Glutamatergic neuron (in vitro differentiated cells): Measurements from ENCODE around the gene CGA. TPM values are rescaled to one million over a fixed set of nuclear protein-coding genes. Genes with fewer than 3 reads are reported as not detected.
"Not testable (repeated sequence)": the region's sequence is repeated elsewhere in the genome, so short reads cannot be mapped to it uniquely, and the experiment has no call there.

Source experiments
- DNase-seq: peaks from one replicate; pipeline ENCODE4 v3.0.0; 2022
- H3K27ac Mint-ChIP-seq: one replicate; pipeline ENCODE4 v1.8.0; 2020; ENCODE audit warnings: mild to moderate bottlenecking, mixed read lengths, inconsistent platforms; ENCODE audit not compliant: unreplicated experiment
- H3K27me3 Mint-ChIP-seq: one replicate; pipeline ENCODE4 v1.8.0; 2020; ENCODE audit warnings: mild to moderate bottlenecking, moderate library complexity, mixed read lengths, inconsistent platforms; ENCODE audit not compliant: unreplicated experiment
- H3K36me3 Mint-ChIP-seq: one replicate; pipeline ENCODE4 v1.8.0; 2020; ENCODE audit warnings: mild to moderate bottlenecking, mixed read lengths, inconsistent platforms; ENCODE audit not compliant: unreplicated experiment
- H3K4me1 Mint-ChIP-seq: one replicate; pipeline ENCODE4 v1.8.0; 2020; ENCODE audit warnings: mild to moderate bottlenecking, low read depth, mixed read lengths, inconsistent platforms; ENCODE audit not compliant: unreplicated experiment
- H3K4me3 Mint-ChIP-seq: one replicate; pipeline ENCODE4 v1.8.0; 2020; ENCODE audit warnings: mild to moderate bottlenecking, mixed read lengths, inconsistent platforms; ENCODE audit not compliant: unreplicated experiment
- H3K9me3 Mint-ChIP-seq: one replicate; pipeline ENCODE4 v1.8.0; 2020; ENCODE audit warnings: mild to moderate bottlenecking, moderate library complexity, mixed read lengths, inconsistent platforms; ENCODE audit not compliant: unreplicated experiment
- long read RNA-seq: library from polyadenylated mRNA; unstranded; transcript quantifications from one replicate; pipeline ENCODE4 v2.0.0, GENCODE V29; 2020; ENCODE audit not compliant: unreplicated experiment
- total RNA-seq: library from RNA; stranded (reverse); fragmentation: NEBNext Ultra II Directional; extraction: Animal tissue kit (Norgen Biotek cat#: 25700); gene quantifications from one replicate; pipeline ENCODE4 v1.2.1, GENCODE V29; 2021; ENCODE audit not compliant: unreplicated experiment
- TF ChIP-seq, protein P1 (sequence below): fragments of 200-600 bp; sonication (generic); IDR thresholded peaks from one replicate; pipeline ENCODE4 v1.5.0; 2021; ENCODE audit not compliant: partially characterized antibody, unreplicated experiment

Gene CGA
- total RNA-seq = not detected
- long read RNA-seq = 0 reads

DNA sequence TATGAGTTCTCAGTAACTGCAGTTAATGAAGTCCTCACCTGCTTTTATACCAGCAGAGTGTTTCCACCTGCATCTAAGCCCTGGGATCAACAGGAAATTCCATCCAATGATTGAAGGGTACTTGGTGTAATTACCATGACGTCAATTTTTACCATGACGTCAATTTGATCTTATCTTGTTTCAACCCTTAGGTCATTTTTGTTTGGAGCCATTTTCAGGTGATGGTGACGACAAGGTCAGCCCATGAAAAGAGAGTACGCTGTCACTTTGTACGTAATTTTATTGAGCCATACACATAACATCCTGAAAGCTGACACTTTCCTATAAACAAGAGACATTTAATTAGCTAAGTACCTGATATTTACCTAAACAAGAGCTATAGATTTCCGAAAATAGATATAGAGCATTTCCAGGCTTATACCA, at the start of gene CGA:
TSS of gene CGA (minus strand) at position 20 of the 423 bp plus-strand sequence. CDS start 6,906 bp downstream, outside the sequence.
- Mint-ChIP-seq H3K9me3 (no peaks in the 10 kb centered on the region), H3K27me3 (no peaks in the 10 kb centered on the region), H3K36me3 (no peaks in the 10 kb centered on the region), H3K27ac (no peak within 1 kb of the TSS), H3K4me3 (no peak within 1 kb of the TSS), H3K4me1 (peaks cover 21% of the 10 kb centered on the region)
- DNase-seq = no peak
- TF ChIP-seq, protein P1, sequence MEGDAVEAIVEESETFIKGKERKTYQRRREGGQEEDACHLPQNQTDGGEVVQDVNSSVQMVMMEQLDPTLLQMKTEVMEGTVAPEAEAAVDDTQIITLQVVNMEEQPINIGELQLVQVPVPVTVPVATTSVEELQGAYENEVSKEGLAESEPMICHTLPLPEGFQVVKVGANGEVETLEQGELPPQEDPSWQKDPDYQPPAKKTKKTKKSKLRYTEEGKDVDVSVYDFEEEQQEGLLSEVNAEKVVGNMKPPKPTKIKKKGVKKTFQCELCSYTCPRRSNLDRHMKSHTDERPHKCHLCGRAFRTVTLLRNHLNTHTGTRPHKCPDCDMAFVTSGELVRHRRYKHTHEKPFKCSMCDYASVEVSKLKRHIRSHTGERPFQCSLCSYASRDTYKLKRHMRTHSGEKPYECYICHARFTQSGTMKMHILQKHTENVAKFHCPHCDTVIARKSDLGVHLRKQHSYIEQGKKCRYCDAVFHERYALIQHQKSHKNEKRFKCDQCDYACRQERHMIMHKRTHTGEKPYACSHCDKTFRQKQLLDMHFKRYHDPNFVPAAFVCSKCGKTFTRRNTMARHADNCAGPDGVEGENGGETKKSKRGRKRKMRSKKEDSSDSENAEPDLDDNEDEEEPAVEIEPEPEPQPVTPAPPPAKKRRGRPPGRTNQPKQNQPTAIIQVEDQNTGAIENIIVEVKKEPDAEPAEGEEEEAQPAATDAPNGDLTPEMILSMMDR = no peak

DNA sequence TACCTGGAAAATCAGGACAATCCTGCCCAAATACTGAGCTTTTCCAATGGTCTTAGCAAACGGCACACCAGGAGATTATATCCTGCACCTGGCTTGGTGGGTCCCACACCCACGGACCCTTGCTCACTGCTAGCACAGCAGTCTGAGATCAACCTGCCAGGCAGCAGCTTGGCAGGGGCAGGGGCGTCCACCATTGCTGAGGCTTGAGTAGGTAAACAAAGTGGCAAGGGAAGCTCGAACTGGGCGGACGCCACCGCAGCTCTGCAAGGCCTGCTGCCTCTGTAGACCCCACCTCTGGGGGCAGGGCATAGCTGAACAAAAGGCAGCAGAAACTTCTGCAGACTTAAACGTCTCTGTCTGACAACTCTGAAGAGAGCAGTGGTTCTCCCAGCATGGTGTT, 45.0 kb upstream of the CGA start:
- H3K4me1 Mint-ChIP-seq, DNase-seq, H3K36me3 Mint-ChIP-seq, H3K27me3 Mint-ChIP-seq, H3K9me3 Mint-ChIP-seq, H3K4me3 Mint-ChIP-seq, H3K27ac Mint-ChIP-seq: not testable (repeated sequence)

DNA sequence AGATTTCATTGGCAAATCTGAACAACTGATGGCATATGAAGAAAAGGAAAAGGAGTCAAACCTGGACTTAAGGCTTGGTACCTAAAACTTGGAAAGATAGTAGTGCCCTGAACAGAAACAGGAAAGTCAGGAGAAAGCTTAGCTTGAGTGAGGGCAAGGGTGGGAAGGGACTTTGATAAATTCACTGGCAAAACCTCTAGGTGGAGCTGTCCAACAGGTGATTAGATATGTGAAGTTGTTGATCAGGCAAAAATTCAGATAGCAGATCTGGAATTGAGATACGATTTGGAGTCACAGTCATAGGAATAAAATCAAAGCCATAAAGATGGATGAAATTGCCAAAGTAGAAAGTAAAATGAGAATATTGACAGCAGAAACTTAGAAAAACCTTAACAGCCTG, 44.3 kb upstream of the CGA start:
- TF ChIP-seq, protein P1 = peak; percentile 49
- Mint-ChIP-seq H3K36me3 (peaks cover 7% of the 10 kb centered on the region), H3K9me3 (peaks cover 7% of the 10 kb centered on the region), H3K27me3 (peaks cover 2% of the 10 kb centered on the region), H3K4me3 (no peak overlapping the region), H3K27ac (no peak overlapping the region), H3K4me1 (no peaks in the 10 kb centered on the region)
- no peak for DNase-seq

DNA sequence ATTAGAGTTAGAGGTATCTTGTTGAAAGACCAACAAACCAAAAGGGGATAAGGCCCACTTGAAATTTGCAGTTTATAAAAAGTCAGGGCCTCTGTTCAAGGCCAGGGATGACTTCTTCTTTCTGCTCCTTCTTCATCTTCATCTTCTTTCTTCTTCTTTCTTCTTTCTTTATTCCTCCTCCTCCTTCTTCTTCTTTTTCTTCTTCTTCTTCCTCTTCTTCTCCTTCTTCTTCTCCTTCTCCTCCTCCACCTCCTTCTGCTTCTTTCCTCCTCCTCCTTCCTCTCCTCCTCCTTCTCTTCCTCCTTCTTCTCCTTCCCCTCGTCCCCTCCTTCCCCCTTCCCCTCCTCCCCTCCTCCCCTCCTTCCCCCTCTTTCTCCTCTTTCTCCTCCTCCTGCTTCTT, 42.1 kb upstream of the CGA start:
- Mint-ChIP-seq H3K27me3 (peaks cover 2% of the 10 kb centered on the region), H3K36me3 (peaks cover 18% of the 10 kb centered on the region), H3K4me1 (no peaks in the 10 kb centered on the region), H3K9me3 (peaks cover 2% of the 10 kb centered on the region), H3K4me3 (no peak overlapping the region), H3K27ac (no peak overlapping the region)
- no peak for DNase-seq
- TF ChIP-seq, protein P1 = no peak

DNA sequence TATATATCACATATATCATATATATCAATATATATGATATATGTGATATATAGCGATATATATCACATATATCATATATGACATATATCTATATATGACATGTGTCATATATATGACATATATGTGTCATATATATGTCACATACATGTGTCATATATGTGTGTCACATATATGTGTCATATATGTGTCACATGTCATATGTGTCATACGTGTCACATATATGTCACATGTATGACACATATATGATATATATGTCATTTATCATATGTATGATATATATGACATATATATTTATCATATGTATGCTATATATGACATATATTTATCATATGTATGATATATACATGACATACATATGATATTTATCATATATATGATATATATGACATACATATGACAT, 32.8 kb upstream of the CGA start:
- Mint-ChIP-seq H3K27me3 (no peaks in the 10 kb centered on the region), H3K4me3 (no peak overlapping the region), H3K27ac (no peak overlapping the region), H3K9me3 (no peaks in the 10 kb centered on the region), H3K4me1 (no peaks in the 10 kb centered on the region), H3K36me3 (peaks cover 3% of the 10 kb centered on the region)
- no peak for DNase-seq
- TF ChIP-seq, protein P1 = no peak

DNA sequence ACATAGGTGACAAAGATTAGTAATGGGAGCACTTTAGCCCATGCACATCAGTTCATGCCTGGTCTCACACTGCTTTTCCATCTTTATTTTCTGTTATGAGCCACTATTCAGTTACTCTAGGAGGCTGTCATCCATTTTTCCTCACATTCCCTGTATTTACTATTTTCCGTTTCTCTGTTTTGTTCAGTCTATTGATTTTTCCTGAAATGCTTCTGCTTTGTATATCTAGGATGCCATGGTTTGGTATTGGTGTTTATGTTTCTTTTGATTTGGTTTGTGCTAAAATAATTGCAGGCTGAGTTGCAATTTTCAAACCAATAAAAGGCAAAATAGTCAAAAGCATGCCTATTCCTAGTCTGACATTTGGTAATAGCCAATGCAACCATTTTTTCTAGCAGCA, 31.6 kb upstream of the CGA start:
- Mint-ChIP-seq H3K4me1 (no peaks in the 10 kb centered on the region), H3K27me3 (no peaks in the 10 kb centered on the region), H3K4me3 (no peak overlapping the region), H3K9me3 (peaks cover 2% of the 10 kb centered on the region), H3K27ac (no peak overlapping the region), H3K36me3 (peaks cover 13% of the 10 kb centered on the region)
- DNase-seq = no peak
- TF ChIP-seq, protein P1 = no peak
